Epithelial cell of esophagus (primary cell): ENCODE data around the gene NR1D2.

Experiments
- DNase-seq: peaks from one replicate; pipeline ENCODE4 v3.0.0; 2010; ENCODE audit warnings: low read depth
- H3K4me3 ChIP-seq: 2 replicates; pipeline ENCODE4 v1.5.1; 2011; ENCODE audit warnings: mild to moderate bottlenecking, low read length, control low read depth
- TF ChIP-seq, protein P1 (sequence below): IDR thresholded peaks from 2 replicates; pipeline ENCODE4 v1.5.1; 2011; ENCODE audit warnings: low read depth, mild to moderate bottlenecking, low read length, control low read depth, inconsistent platforms; ENCODE audit not compliant: insufficient read depth; ENCODE audit errors: missing control alignments

Gene NR1D2

DNA sequence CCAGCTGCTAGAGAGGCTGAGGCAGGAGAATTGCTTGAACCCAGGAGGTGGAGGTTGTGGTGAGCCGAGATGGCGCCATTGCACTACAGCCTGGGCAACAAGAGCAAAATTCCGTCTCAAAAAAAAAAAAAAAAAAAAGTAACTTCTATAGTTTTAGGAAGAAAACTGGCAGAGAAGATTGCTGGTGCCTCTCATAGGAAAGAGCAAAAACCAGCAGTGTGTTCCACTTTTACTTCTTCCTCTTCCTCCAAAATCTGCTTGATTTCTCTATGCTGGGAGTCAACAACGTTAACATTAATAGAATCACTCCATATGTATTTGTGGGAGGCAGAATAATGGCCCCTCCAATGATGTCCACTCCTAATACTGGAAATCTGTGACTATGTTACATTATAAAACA, 12.5 kb upstream of the NR1D2 start:
- H3K4me3 ChIP-seq = no peak overlapping the region
- TF ChIP-seq, protein P1, sequence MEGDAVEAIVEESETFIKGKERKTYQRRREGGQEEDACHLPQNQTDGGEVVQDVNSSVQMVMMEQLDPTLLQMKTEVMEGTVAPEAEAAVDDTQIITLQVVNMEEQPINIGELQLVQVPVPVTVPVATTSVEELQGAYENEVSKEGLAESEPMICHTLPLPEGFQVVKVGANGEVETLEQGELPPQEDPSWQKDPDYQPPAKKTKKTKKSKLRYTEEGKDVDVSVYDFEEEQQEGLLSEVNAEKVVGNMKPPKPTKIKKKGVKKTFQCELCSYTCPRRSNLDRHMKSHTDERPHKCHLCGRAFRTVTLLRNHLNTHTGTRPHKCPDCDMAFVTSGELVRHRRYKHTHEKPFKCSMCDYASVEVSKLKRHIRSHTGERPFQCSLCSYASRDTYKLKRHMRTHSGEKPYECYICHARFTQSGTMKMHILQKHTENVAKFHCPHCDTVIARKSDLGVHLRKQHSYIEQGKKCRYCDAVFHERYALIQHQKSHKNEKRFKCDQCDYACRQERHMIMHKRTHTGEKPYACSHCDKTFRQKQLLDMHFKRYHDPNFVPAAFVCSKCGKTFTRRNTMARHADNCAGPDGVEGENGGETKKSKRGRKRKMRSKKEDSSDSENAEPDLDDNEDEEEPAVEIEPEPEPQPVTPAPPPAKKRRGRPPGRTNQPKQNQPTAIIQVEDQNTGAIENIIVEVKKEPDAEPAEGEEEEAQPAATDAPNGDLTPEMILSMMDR = no peak
- DNase-seq = no peak

DNA sequence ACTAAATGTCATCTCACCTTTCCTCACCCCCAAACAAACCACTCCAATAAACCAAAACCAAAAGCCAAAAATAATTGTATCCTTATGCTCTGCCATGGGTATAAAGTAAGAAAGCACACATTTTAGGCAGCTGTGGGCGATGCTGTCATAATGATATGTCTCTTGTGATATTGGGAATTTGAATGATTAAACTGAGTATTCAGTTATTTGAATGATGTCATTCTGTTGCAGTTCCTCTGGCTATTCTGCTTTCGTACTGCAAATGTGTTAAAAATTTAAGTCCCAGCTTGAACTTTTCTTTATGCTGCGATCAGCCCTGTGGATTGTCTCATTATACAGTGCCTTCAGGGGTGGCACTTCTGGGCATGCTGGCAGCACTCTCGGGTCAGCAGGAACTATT, 10.8 kb upstream of the NR1D2 start:
- DNase-seq = no peak
- H3K4me3 ChIP-seq = no peak overlapping the region
- TF ChIP-seq, protein P1 = no peak

DNA sequence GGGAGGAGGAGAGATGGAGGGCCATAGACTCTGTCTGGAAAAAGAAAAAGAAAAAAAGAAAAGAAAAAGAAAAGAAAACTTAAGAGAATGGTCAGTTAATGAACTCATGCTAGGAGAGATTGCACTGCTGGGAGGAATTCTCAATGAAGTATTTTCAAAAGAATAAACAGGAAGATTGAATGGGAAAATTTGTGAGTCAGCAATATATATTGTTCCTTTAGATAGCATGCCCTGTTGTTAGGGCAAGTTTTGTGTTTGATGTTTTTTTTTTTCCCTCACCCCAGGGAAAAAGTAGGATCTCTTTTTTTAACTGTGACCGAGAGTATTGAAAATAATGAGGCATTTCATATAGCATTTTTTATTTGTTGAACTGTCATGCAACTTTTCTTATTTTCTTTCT, 7.8 kb upstream of the NR1D2 start:
- H3K4me3 ChIP-seq = no peak overlapping the region
- TF ChIP-seq, protein P1 = no peak
- DNase-seq = no peak

DNA sequence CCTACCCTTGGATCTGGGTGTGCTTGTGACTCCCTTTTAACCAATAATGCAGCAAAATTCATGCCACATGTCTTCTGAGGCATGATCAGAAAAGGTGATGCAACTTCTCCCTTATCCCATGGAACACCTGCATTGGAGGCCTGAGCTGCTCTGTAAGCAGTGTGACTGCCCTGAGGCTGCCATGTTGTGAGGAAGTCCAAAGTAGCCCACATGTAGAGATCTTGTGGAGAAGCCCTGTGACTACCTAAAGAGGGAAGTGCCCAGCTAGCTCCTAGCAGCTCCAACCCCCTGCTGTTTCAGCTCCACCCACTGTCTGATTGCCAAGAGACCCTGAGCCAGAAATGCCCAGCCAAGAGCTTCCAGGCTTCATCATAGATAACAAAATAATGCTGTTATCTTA, 6.4 kb upstream of the NR1D2 start:
- no peak for DNase-seq
- no peak overlapping the region for H3K4me3 ChIP-seq
- TF ChIP-seq, protein P1 = no peak

DNA sequence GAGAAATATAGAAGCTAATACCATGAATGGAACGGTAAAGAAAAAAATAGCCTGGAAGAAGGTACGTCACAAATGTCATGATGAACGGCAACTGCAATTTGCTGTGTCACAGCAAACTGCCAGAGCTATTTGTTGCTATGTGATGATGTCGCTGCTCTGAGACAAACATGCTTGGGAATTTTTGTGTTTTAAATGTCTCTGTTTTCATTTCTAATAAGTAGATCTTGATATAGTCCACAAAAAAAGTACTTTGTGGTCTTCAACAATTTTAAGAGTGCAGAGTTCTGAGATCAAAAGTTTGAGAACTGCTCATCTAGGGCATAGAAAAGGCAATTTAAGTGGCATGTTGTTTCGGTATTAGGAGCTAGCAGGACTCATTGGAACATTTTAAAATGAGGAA, 4.3 kb upstream of the NR1D2 start:
- no peak for DNase-seq
- no peak overlapping the region for H3K4me3 ChIP-seq
- TF ChIP-seq, protein P1 = no peak

DNA sequence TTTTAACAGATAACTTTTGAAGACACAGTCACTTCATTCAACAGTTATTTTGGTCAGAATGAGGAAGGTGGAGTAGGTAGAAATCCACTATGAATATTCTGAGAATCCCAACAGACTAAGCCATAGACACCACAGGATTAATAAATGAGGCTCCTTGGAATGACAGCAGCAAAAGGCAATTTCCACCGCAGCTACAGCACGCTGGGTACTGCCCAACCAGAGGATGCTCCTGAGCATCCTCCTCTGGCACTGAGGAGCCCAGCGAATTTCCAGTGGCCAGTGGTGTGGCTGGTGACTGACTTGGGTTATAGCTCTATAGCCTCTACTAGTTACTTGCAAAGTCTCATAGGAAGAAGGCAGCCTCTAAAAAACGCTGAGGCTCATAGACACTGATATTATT, 3.6 kb upstream of the NR1D2 start:
- TF ChIP-seq, protein P1 = no peak
- no peak overlapping the region for H3K4me3 ChIP-seq
- no peak for DNase-seq

DNA sequence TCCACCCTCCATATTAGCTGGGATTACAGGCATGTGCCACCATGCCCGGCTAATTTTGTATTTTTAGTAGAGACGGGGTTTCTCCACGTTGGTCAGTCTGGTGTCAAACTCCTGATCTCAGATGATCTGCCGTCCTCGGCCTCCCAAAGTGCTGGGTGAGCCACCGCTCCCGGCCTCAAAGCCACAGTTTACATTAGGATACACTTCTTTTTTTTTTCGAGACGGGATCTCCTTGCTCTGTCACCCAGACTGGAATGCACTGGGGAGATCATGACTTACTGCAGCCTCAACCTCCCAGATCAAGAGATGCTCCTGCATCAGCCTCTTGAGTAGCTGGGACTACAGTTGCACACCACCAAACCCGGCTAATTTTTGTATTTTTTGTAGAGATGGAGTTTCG, 2.5 kb upstream of the NR1D2 start:
- TF ChIP-seq, protein P1 = no peak
- no peak for DNase-seq

More for the DNA sequence above, 2.5 kb upstream of the NR1D2 start:
- H3K4me3 ChIP-seq = no peak overlapping the region
